SK-N-SH (cell line): ENCODE results near the gene CIITA.

Experiments used
- CHD2 ChIP-seq: fragments of 150-350 bp; IDR thresholded peaks from 2 replicates; pipeline ENCODE4 v1.6.1; 2018; ENCODE audit warnings: low read length; ENCODE audit not compliant: partially characterized antibody
- CTCF ChIP-seq: fragments of 200-600 bp; sonication (generic); IDR thresholded peaks from 2 replicates; pipeline ENCODE4 v1.6.1; 2017; ENCODE audit warnings: antibody characterized with exemption, mild to moderate bottlenecking, moderate library complexity
- EZH2phosphoT487 ChIP-seq: fragments of 200-600 bp; sonication (generic); IDR thresholded peaks from 2 replicates; pipeline ENCODE4 v1.6.1; 2017; ENCODE audit warnings: low read depth, mixed run types, mild to moderate bottlenecking, antibody characterized with exemption, moderate library complexity, borderline replicate concordance
- FOXM1 ChIP-seq: IDR thresholded peaks from 2 replicates; pipeline ENCODE4 v1.4.0; 2012; ENCODE audit warnings: low read depth, mild to moderate bottlenecking
- MAX ChIP-seq: IDR thresholded peaks from 2 replicates; pipeline ENCODE4 v1.4.0; 2012; ENCODE audit warnings: low read depth
- NRF1 ChIP-seq: IDR thresholded peaks from 2 replicates; pipeline ENCODE4 v1.6.1; 2012; ENCODE audit warnings: low read depth, mild to moderate bottlenecking, low read length
- POLR2AphosphoS5 ChIP-seq: IDR thresholded peaks from 2 replicates; pipeline ENCODE4 v1.6.1; 2012; ENCODE audit warnings: low read depth, low read length
- REST ChIP-seq: IDR thresholded peaks from 2 replicates; pipeline ENCODE4 v1.6.1; 2012; ENCODE audit warnings: mild to moderate bottlenecking, low read depth, low read length, moderate library complexity
- SIN3A ChIP-seq: IDR thresholded peaks from 2 replicates; pipeline ENCODE4 v1.6.1; 2012; ENCODE audit warnings: low read depth, mild to moderate bottlenecking, low read length, moderate library complexity, borderline replicate concordance
- TCF12 ChIP-seq: IDR thresholded peaks from 2 replicates; pipeline ENCODE4 v1.4.0; 2012
- YY1 ChIP-seq: IDR thresholded peaks from 2 replicates; pipeline ENCODE4 v1.4.0; 2012; ENCODE audit warnings: low read depth, mild to moderate bottlenecking
- TF ChIP-seq, protein P1 (sequence below): IDR thresholded peaks from 2 replicates; pipeline ENCODE4 v1.4.0; 2012; ENCODE audit warnings: low read depth, borderline replicate concordance

- no peak for TF ChIP-seq EZH2phosphoT487
- no peak for TF ChIP-seq CTCF
- TF ChIP-seq TCF12, result no peak
- TF ChIP-seq, protein P1, sequence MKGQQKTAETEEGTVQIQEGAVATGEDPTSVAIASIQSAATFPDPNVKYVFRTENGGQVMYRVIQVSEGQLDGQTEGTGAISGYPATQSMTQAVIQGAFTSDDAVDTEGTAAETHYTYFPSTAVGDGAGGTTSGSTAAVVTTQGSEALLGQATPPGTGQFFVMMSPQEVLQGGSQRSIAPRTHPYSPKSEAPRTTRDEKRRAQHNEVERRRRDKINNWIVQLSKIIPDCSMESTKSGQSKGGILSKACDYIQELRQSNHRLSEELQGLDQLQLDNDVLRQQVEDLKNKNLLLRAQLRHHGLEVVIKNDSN, result no peak
- no peak for TF ChIP-seq REST
- TF ChIP-seq FOXM1, result no peak
- no peak for TF ChIP-seq NRF1
- TF ChIP-seq SIN3A, result no peak
- TF ChIP-seq POLR2AphosphoS5, result no peak
- TF ChIP-seq YY1, result no peak
- TF ChIP-seq MAX, result no peak
- TF ChIP-seq CHD2, result no peak
Observed at GRCh38 chr16:10902999-10903398, 26.0 kb downstream of the CIITA start.
